DOHH2 (cell line): Measurements from ENCODE around the gene TAF4.

ENCODE experiments used
- CTCF ChIP-seq: fragments of 200-600 bp; sonication (generic); IDR thresholded peaks from one replicate; pipeline ENCODE4 v1.5.1; 2014; ENCODE audit warnings: antibody characterized with exemption, mild to moderate bottlenecking, low read depth, low read length; ENCODE audit not compliant: poor library complexity, severe bottlenecking
- EZH2phosphoT487 ChIP-seq: fragments of 200-600 bp; sonication (generic); IDR thresholded peaks from 2 replicates; pipeline ENCODE4 v1.6.1; 2017; ENCODE audit warnings: borderline replicate concordance, mild to moderate bottlenecking, antibody characterized with exemption, low read length, moderate library complexity, mixed read lengths

- TF ChIP-seq CTCF, result no peak
- no peak for TF ChIP-seq EZH2phosphoT487
Observed at GRCh38 chr20:62079166-62079565, 13.5 kb upstream of the TAF4 start.
